HUES6 (cell line): ENCODE measurements around the gene SSBP3.
"Not testable (repeated sequence)": the region's sequence is repeated elsewhere in the genome, so short reads cannot be mapped to it uniquely, and the experiment has no call there.

ENCODE experiments used
- H3K27ac ChIP-seq: 2 replicates; pipeline ENCODE4 v1.7.0; 2013; ENCODE audit warnings: low read depth, mild to moderate bottlenecking, low read length, inconsistent platforms
- H3K27me3 ChIP-seq: 2 replicates; pipeline ENCODE4 v1.6.1; 2013; ENCODE audit warnings: low read length; ENCODE audit not compliant: control insufficient read depth, insufficient read depth
- H3K36me3 ChIP-seq: 2 replicates; pipeline ENCODE4 v1.6.1; 2013; ENCODE audit warnings: low read length; ENCODE audit not compliant: control insufficient read depth, insufficient read depth
- H3K4me1 ChIP-seq: 2 replicates; pipeline ENCODE4 v1.6.1; 2013; ENCODE audit warnings: low read length; ENCODE audit not compliant: control insufficient read depth, insufficient read depth
- H3K4me3 ChIP-seq: 2 replicates; pipeline ENCODE4 v1.5.1; 2013; ENCODE audit warnings: low read depth, low read length
- H3K9ac ChIP-seq: one replicate; pipeline ENCODE4 v1.6.1; 2013; ENCODE audit warnings: mild to moderate bottlenecking, low read length
- H3K9me3 ChIP-seq: 2 replicates; pipeline ENCODE4 v1.6.1; 2013; ENCODE audit warnings: low read depth, low read length; ENCODE audit not compliant: control insufficient read depth, insufficient read depth

SSBP3 gene

DNA sequence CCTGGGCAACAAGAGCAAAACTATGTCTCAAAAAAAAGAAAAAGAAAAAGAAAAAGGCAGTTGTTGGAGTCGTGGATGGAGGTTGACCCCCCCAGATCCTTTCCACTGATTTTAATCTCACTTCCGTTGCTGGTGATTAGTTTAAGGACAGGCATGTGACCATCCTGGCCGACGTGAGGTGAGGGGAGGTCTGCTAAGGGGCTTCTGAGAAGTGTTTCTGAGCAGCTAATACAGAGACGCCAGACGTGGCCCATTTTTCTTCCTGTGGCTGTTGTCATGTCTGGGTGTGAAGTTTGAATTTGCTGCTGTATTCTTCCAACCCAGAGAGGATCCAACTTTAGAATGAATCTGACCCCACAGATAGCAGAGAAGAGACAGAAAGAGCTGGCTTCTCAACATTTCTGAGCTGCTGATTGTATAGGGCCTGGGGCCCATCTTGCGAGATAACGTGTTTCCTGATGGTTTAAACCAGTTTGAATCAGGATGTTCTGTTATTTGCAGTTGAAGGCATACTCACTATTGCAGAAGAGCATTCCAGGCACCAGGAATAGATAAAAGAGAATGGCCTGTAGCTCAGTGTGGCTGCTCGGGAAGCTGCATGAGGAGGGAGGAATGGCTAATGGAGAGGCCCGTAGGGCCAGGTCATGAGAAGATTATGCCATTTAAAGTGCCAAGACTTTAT, 22.8 kb upstream of the SSBP3 start:
- Histone ChIP-seq H3K36me3 (no peaks in the 10 kb centered on the region), H3K9ac (no peak overlapping the region), H3K27ac (no peak overlapping the region), H3K4me1 (no peaks in the 10 kb centered on the region), H3K27me3 (no peaks in the 10 kb centered on the region), H3K4me3 (no peak overlapping the region), H3K9me3 (peaks cover 6% of the 10 kb centered on the region; the same call in 1 of the 2 replicates)

DNA sequence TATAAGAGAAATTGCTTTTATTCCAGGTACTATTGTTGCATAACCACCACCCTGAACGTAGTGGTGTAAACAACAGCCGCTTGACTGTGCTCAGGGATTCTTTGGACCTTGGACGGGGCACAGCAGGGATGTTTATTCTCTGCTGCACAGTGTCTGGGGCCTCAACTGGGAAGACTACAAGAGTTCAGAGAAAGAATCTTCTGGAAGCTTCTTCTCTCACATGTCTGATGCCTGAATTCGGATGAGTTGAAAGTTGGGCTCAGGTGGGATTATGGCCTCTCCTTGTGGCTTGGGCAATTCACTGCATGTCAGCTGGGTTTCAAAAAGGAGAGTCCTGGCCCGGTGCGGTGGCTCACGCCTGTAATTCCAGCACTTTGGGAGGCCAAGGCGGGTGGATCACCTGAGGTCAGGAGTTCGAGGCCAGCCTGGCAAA, 19.0 kb upstream of the SSBP3 start:
- H3K9ac ChIP-seq: no peak overlapping the region
- no peak overlapping the region for H3K4me3 ChIP-seq
- H3K27ac ChIP-seq: no peak overlapping the region
- H3K9me3 ChIP-seq: peaks cover 6% of the 10 kb centered on the region; the same call in 1 of the 2 replicates
- no peaks in the 10 kb centered on the region for H3K27me3 ChIP-seq
- peaks cover 4% of the 10 kb centered on the region; the same call in 1 of the 2 replicates for H3K4me1 ChIP-seq
- no peaks in the 10 kb centered on the region for H3K36me3 ChIP-seq

DNA sequence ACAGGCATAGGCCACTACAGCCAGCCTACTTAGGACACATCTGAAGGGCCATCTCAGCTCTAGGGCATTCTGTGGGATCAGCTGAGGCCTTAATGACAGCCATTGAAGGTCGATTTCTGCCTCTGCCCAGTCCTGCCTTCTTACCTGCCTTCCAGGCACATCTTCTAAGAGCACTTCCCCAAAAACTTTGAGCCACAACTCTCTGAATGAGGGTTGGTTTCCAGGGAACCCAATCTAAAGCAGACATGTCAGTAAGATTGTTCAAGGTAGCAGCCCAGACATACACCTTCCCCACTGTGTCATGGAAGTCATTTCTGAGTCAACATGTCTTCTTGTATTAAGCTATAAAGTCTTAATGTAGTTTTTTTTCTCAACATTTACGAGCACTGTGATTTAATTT, 18.2 kb upstream of the SSBP3 start:
- Histone ChIP-seq H3K9ac (no peak overlapping the region), H3K27ac (no peak overlapping the region), H3K27me3 (no peaks in the 10 kb centered on the region)

DNA sequence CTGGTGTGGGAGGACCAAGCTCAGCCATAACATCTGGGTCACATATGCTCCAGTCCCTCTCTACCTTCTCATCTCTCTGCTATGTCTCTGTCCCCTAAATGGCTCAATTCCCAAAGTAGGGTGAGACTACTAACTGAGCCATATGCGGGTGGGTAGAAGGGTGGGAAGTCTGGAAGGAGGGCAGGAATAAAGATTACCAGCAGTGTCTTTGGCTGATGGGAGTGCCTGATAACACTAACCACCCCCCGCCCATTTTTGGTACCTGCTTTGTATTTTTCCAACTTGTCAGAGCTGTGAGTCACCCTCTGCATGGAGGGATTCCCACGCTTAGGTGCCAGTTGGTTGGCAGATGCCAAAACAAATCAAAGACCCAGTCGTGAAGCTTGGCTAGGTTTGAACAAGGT, 14.9 kb upstream of the SSBP3 start:
- no peak overlapping the region for H3K9ac ChIP-seq

More for the DNA sequence above, 18.2 kb upstream of the SSBP3 start:
- Histone ChIP-seq H3K4me3 (no peak overlapping the region), H3K36me3 (no peaks in the 10 kb centered on the region), H3K4me1 (peaks cover 4% of the 10 kb centered on the region; the same call in 1 of the 2 replicates), H3K9me3 (peaks cover 6% of the 10 kb centered on the region; the same call in 1 of the 2 replicates)

DNA sequence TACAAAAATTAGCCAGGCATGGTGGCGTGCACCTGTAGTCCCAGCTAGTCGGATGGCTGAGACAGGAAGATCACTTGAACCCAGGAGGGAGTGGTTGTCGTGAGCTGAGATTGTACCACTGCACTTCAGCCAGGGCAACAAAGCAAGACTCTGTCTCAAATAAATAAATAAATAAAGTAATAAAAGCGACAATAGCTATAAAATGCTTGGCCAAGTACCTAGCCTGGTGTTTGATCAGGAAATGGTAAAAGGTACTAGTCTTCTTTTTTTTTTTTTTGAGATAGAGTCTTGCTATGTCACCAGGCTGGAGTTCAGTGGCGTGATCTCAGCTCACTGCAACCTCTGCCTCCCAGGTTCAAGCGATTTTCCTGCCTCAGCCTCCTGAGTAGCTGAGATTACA, 12.4 kb upstream of the SSBP3 start:
- H3K27ac ChIP-seq: not testable (repeated sequence)

More for the DNA sequence above, 14.9 kb upstream of the SSBP3 start:
- no peaks in the 10 kb centered on the region for H3K9me3 ChIP-seq
- peaks cover 4% of the 10 kb centered on the region; the same call in 1 of the 2 replicates for H3K4me1 ChIP-seq
- H3K27ac ChIP-seq: no peak overlapping the region
- no peaks in the 10 kb centered on the region; the same call in 1 of the 2 replicates for H3K27me3 ChIP-seq
- H3K4me3 ChIP-seq: no peak overlapping the region
- no peaks in the 10 kb centered on the region for H3K36me3 ChIP-seq

DNA sequence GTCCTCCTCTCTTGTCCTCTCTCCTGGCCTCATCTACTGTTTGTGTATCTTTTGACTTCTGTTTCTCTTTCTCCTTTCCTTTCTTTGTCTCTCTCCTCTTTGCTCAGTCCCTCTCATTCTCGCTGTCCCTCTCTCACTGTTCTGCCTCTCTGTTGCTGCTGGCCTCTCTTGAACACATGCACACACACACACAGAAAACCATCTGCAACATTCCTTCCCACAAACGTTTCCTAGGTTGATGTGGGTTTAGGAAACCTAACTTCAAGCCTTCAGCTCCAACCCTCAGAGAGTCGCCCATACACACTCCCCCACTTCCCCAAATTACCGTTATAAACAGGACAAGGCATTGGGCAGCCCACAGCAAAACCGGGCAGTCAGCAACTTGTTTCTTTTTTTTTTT, 10.9 kb upstream of the SSBP3 start:
- Histone ChIP-seq H3K27me3 (no peaks in the 10 kb centered on the region; the same call in 1 of the 2 replicates), H3K9ac (no peak overlapping the region), H3K4me1 (peaks cover 10% of the 10 kb centered on the region; the same call in 1 of the 2 replicates)

More for the DNA sequence above, 12.4 kb upstream of the SSBP3 start:
- not testable (repeated sequence) for H3K27me3 ChIP-seq, H3K9me3 ChIP-seq, H3K4me3 ChIP-seq, H3K9ac ChIP-seq, H3K4me1 ChIP-seq, H3K36me3 ChIP-seq

DNA sequence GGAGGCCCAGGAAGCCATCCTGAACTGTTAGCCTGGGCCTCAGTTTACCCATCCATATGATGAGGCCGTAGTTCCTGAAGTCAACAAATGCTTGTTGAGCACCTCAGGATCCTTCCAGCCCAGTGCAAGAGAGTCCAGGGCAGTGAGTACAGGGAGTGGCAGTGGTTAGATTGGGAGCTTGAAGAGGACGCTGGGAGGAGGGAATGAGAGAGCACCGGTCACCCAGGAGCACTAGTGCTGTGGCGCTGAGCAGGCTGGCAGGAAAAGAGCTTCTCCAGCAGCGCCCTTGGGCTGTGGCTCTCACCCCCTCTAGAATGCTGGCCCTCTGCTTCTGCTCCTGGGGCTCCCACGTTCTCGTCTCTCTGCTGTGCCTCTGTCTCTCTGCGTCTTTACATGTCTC, 10.2 kb upstream of the SSBP3 start:
- H3K27ac ChIP-seq: no peak overlapping the region
- H3K4me3 ChIP-seq: no peak overlapping the region
- H3K9ac ChIP-seq: no peak overlapping the region
- H3K36me3 ChIP-seq: no peaks in the 10 kb centered on the region
- H3K27me3 ChIP-seq: no peaks in the 10 kb centered on the region; the same call in 1 of the 2 replicates
- H3K4me1 ChIP-seq: peaks cover 13% of the 10 kb centered on the region; the same call in 1 of the 2 replicates
- H3K9me3 ChIP-seq: no peaks in the 10 kb centered on the region

More for the DNA sequence above, 10.9 kb upstream of the SSBP3 start:
- Histone ChIP-seq H3K36me3 (no peaks in the 10 kb centered on the region), H3K27ac (no peak overlapping the region), H3K4me3 (no peak overlapping the region), H3K9me3 (no peaks in the 10 kb centered on the region)

DNA sequence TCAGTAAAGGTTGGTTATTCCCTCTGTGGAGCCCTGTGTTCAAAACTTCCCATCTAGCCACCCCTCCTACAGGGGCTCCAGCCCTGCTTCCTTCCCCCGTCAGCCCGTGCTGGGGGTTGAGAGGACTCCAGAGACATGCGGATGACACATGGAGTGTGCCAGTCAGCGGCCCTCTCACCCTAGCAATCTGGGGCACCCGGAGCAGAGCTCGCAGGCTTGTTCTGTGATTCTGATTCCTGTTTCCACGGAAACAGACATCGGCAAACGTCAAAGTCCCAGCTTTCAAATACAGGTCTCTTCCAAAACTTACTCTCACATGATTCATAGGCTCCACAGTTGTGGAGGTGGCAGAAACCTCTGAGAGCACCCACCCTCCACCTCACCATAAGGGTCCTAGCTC, 9.8 kb upstream of the SSBP3 start:
- Histone ChIP-seq H3K36me3 (no peaks in the 10 kb centered on the region), H3K4me1 (peaks cover 11% of the 10 kb centered on the region; the same call in 1 of the 2 replicates), H3K27ac (no peak overlapping the region), H3K9me3 (no peaks in the 10 kb centered on the region), H3K27me3 (no peaks in the 10 kb centered on the region; the same call in 1 of the 2 replicates), H3K4me3 (no peak overlapping the region), H3K9ac (no peak overlapping the region)

DNA sequence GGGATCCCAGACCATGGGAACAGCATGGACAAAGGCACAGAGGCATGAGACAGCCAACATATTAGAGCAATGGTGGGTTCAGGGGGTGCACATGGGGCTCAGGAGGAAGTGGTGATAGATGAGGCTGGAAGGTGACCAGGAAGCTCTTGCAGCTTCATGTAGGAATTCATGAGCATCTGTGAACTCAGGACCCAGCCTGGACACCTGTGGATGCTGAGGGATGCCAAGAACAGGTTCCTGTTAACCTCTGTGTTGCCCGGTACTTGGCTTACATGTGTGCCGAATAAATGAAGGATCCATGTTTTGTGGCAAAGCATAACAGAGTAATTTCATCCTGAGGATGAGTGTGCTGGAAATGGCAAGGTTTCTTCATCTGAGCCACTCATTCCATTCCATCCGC, 9.3 kb upstream of the SSBP3 start:
- Histone ChIP-seq H3K27me3 (no peaks in the 10 kb centered on the region; the same call in 1 of the 2 replicates), H3K9me3 (no peaks in the 10 kb centered on the region), H3K4me3 (no peak overlapping the region), H3K4me1 (peaks cover 11% of the 10 kb centered on the region), H3K9ac (no peak overlapping the region), H3K36me3 (no peaks in the 10 kb centered on the region), H3K27ac (no peak overlapping the region)

DNA sequence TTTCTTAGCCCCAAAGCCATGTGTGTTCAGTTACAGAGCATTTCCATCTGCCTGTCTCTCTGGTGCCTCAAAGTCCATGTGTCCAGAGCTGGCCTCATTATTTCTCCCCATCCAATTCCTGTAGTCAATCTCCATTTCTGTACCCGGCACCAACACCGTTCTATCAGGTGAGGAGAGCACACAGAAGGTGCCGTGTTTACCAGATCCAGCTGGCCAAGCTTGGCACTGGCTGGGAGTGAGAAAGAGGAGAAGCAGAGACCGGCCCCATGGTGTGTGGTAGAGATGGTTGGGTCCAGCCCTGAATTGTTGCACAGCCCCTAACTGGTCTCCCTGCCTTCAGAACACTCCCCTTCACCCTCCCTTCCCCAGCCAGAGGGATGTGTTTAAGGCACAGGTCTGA, 7.5 kb upstream of the SSBP3 start:
- Histone ChIP-seq H3K9ac (no peak overlapping the region), H3K4me3 (no peak overlapping the region), H3K36me3 (no peaks in the 10 kb centered on the region), H3K27me3 (no peaks in the 10 kb centered on the region; the same call in 1 of the 2 replicates), H3K27ac (no peak overlapping the region), H3K4me1 (peaks cover 29% of the 10 kb centered on the region), H3K9me3 (no peaks in the 10 kb centered on the region)

DNA sequence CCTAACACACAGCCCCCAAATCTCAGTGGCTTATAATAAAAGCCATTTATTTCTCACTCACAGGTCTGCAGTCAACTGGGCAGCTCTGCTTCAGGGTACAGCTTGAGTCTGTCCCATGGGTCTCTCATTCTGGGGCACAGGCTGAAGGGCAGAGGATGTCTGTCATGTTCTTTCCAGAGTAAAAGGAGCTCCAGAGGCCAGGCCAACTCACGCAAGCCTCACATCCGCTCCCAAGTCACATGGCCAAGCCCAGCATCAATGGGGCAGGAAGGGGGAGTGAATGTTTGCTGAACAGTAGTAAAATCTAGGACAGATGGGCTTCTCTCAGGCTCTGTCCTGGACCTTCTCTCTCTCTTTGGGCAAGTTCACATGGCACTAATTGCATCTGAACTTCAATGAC, 7.1 kb upstream of the SSBP3 start:
- H3K4me3 ChIP-seq: no peak overlapping the region
- no peaks in the 10 kb centered on the region for H3K9me3 ChIP-seq
- H3K9ac ChIP-seq: no peak overlapping the region
- no peak overlapping the region for H3K27ac ChIP-seq
- no peaks in the 10 kb centered on the region; the same call in 1 of the 2 replicates for H3K27me3 ChIP-seq
- peaks cover 34% of the 10 kb centered on the region for H3K4me1 ChIP-seq
- no peaks in the 10 kb centered on the region for H3K36me3 ChIP-seq
